GM19035 (cell line): ENCODE measurements around the gene TMEM209.
A peak's percentile ranks its signal among the peaks of the same experiment; 100 is the strongest.
"Not testable (repeated sequence)": the region's sequence is repeated elsewhere in the genome, so short reads cannot be mapped to it uniquely, and the experiment has no call there.

ENCODE experiments used
- ATAC-seq: cut with Tn5 transposase; IDR thresholded peaks from one replicate; pipeline ENCODE4 v1.9.1; 2021; ENCODE audit not compliant: unreplicated experiment

TMEM209 gene

GRCh38 chr7:130218806-130219620 is 13.8 kb upstream of the TMEM209 start:
- no peak for ATAC-seq

- no peak for ATAC-seq
Observed at GRCh38 chr7:130216750-130217149, 11.5 kb upstream of the TMEM209 start.

- ATAC-seq, result no peak
Observed at GRCh38 chr7:130216025-130216424, 10.8 kb upstream of the TMEM209 start.

- no peak for ATAC-seq
Observed at GRCh38 chr7:130213828-130214227, 8.6 kb upstream of the TMEM209 start.

- no peak for ATAC-seq
Observed at GRCh38 chr7:130210181-130210935, 5.2 kb upstream of the TMEM209 start.

- ATAC-seq, result no peak
Observed at GRCh38 chr7:130208516-130208915, 3.3 kb upstream of the TMEM209 start.

- ATAC-seq, result no peak
Observed at GRCh38 chr7:130207642-130208041, 2.4 kb upstream of the TMEM209 start, which contains the start of gene SSMEM1. Gene SSMEM1 (plus strand): TSS chr7:130207860. CDS start chr7:130207911, 51 bp downstream.

- ATAC-seq, result no peak
Observed at GRCh38 chr7:130207033-130207432, 1.8 kb upstream of the TMEM209 start.

- no peak for ATAC-seq
Observed at GRCh38 chr7:130201796-130202195, 3.4 kb downstream of the TMEM209 start.

- ATAC-seq, result no peak
Observed at GRCh38 chr7:130197094-130197493, 8.1 kb downstream of the TMEM209 start.

GRCh38 chr7:130196476-130196875 is 8.7 kb downstream of the TMEM209 start:
- ATAC-seq, result no peak

- no peak for ATAC-seq
Observed at GRCh38 chr7:130195396-130195795, 9.8 kb downstream of the TMEM209 start.

- ATAC-seq, result no peak
Observed at GRCh38 chr7:130191791-130192190, 13.4 kb downstream of the TMEM209 start.

- ATAC-seq, result no peak
Observed at GRCh38 chr7:130189343-130189742, 15.9 kb downstream of the TMEM209 start.

- no peak for ATAC-seq
Observed at GRCh38 chr7:130187360-130187759, 17.8 kb downstream of the TMEM209 start.

GRCh38 chr7:130184349-130184748 is 20.9 kb downstream of the TMEM209 start:
- ATAC-seq, result not testable (repeated sequence)

- peak; percentile 67 for ATAC-seq
Observed at GRCh38 chr7:130182990-130183389, 22.2 kb downstream of the TMEM209 start.

- ATAC-seq, result no peak
Observed at GRCh38 chr7:130181263-130181605, 24.0 kb downstream of the TMEM209 start.

- ATAC-seq, result no peak
Observed at GRCh38 chr7:130180571-130181262, 24.5 kb downstream of the TMEM209 start.

GRCh38 chr7:130179631-130180030 is 25.6 kb downstream of the TMEM209 start:
- ATAC-seq, result no peak

- no peak for ATAC-seq
Observed at GRCh38 chr7:130178251-130178650, 27.0 kb downstream of the TMEM209 start.
